T-helper 1 cell treated with Interleukin-12 subunit alpha and Interleukin-12 subunit beta and Interleukin-4 antibody, amounts not matched to agents 30 μg/mL and 1 μg/mL, for 36 hours (primary cell): ENCODE data around the gene PARD3.
"Not testable (repeated sequence)": the region's sequence is repeated elsewhere in the genome, so short reads cannot be mapped to it uniquely, and the experiment has no call there.

ENCODE experiments used
- H3K27ac Mint-ChIP-seq: one replicate; pipeline ENCODE4 v1.8.0; 2021; ENCODE audit warnings: mild to moderate bottlenecking, mixed read lengths
- H3K27me3 Mint-ChIP-seq: one replicate; pipeline ENCODE4 v1.8.0; 2021; ENCODE audit warnings: low read depth, mixed read lengths
- H3K36me3 Mint-ChIP-seq: one replicate; pipeline ENCODE4 v1.8.0; 2021; ENCODE audit warnings: low read depth, mixed read lengths
- H3K4me1 Mint-ChIP-seq: one replicate; pipeline ENCODE4 v1.8.0; 2021; ENCODE audit warnings: low read depth, mixed read lengths
- H3K4me3 Mint-ChIP-seq: one replicate; pipeline ENCODE4 v1.8.0; 2021; ENCODE audit warnings: mild to moderate bottlenecking, moderate library complexity, mixed read lengths
- H3K9me3 Mint-ChIP-seq: one replicate; pipeline ENCODE4 v1.8.0; 2021; ENCODE audit warnings: mixed read lengths

PARD3 gene

GRCh38 chr10:34427911-34428216 lies 387.2 kb downstream of the PARD3 start:
- Mint-ChIP-seq H3K27ac (no peak overlapping the region), H3K4me3 (no peak overlapping the region), H3K36me3 (no peaks in the 10 kb centered on the region), H3K9me3 (no peaks in the 10 kb centered on the region), H3K27me3 (no peaks in the 10 kb centered on the region), H3K4me1 (no peaks in the 10 kb centered on the region)

GRCh38 chr10:34427158-34427910 lies 387.8 kb downstream of the PARD3 start:
- not testable (repeated sequence) for H3K4me3 Mint-ChIP-seq, H3K27me3 Mint-ChIP-seq, H3K9me3 Mint-ChIP-seq, H3K36me3 Mint-ChIP-seq, H3K27ac Mint-ChIP-seq, H3K4me1 Mint-ChIP-seq

GRCh38 chr10:34426538-34427157 lies 388.4 kb downstream of the PARD3 start:
- not testable (repeated sequence) for H3K36me3 Mint-ChIP-seq, H3K27me3 Mint-ChIP-seq, H3K4me1 Mint-ChIP-seq, H3K9me3 Mint-ChIP-seq, H3K27ac Mint-ChIP-seq, H3K4me3 Mint-ChIP-seq

GRCh38 chr10:34426041-34426440 lies 389.1 kb downstream of the PARD3 start:
- no peaks in the 10 kb centered on the region for H3K9me3 Mint-ChIP-seq

GRCh38 chr10:34423673-34424625 lies 391.1 kb downstream of the PARD3 start:
- Mint-ChIP-seq H3K4me3 (no peak overlapping the region), H3K27ac (no peak overlapping the region), H3K9me3 (no peaks in the 10 kb centered on the region), H3K36me3 (no peaks in the 10 kb centered on the region), H3K4me1 (no peaks in the 10 kb centered on the region), H3K27me3 (no peaks in the 10 kb centered on the region)

More at GRCh38 chr10:34426041-34426440, 389.1 kb downstream of the PARD3 start:
- Mint-ChIP-seq H3K27ac (no peak overlapping the region), H3K36me3 (no peaks in the 10 kb centered on the region), H3K4me1 (no peaks in the 10 kb centered on the region), H3K4me3 (no peak overlapping the region), H3K27me3 (no peaks in the 10 kb centered on the region)

- Mint-ChIP-seq H3K27ac (no peak overlapping the region), H3K4me3 (no peak overlapping the region), H3K4me1 (no peaks in the 10 kb centered on the region), H3K9me3 (no peaks in the 10 kb centered on the region), H3K36me3 (no peaks in the 10 kb centered on the region), H3K27me3 (no peaks in the 10 kb centered on the region)
These were observed 394.3 kb downstream of the PARD3 start for GRCh38 chr10:34420795-34421194.

GRCh38 chr10:34420273-34420672 lies 394.8 kb downstream of the PARD3 start:
- no peak overlapping the region for H3K4me3 Mint-ChIP-seq
- no peaks in the 10 kb centered on the region for H3K36me3 Mint-ChIP-seq
- H3K4me1 Mint-ChIP-seq = no peaks in the 10 kb centered on the region
- no peak overlapping the region for H3K27ac Mint-ChIP-seq
- H3K27me3 Mint-ChIP-seq = no peaks in the 10 kb centered on the region
- H3K9me3 Mint-ChIP-seq = no peaks in the 10 kb centered on the region

GRCh38 chr10:34415039-34415438 lies 400.1 kb downstream of the PARD3 start:
- Mint-ChIP-seq H3K27ac (no peak overlapping the region), H3K9me3 (no peaks in the 10 kb centered on the region), H3K27me3 (no peaks in the 10 kb centered on the region), H3K4me1 (no peaks in the 10 kb centered on the region), H3K4me3 (no peak overlapping the region), H3K36me3 (no peaks in the 10 kb centered on the region)

- no peaks in the 10 kb centered on the region for H3K9me3 Mint-ChIP-seq
- H3K4me3 Mint-ChIP-seq = no peak overlapping the region
- H3K27ac Mint-ChIP-seq = no peak overlapping the region
- no peaks in the 10 kb centered on the region for H3K27me3 Mint-ChIP-seq
- no peaks in the 10 kb centered on the region for H3K4me1 Mint-ChIP-seq
- H3K36me3 Mint-ChIP-seq = no peaks in the 10 kb centered on the region
These were observed 401.1 kb downstream of the PARD3 start for GRCh38 chr10:34413756-34414587.

- H3K4me1 Mint-ChIP-seq = no peaks in the 10 kb centered on the region
- H3K9me3 Mint-ChIP-seq = no peaks in the 10 kb centered on the region
- no peak overlapping the region for H3K27ac Mint-ChIP-seq
- H3K36me3 Mint-ChIP-seq = no peaks in the 10 kb centered on the region
- H3K4me3 Mint-ChIP-seq = no peak overlapping the region
- H3K27me3 Mint-ChIP-seq = no peaks in the 10 kb centered on the region
These were observed 401.9 kb downstream of the PARD3 start for GRCh38 chr10:34413214-34413613.

- Mint-ChIP-seq H3K27ac (no peak overlapping the region), H3K4me3 (no peak overlapping the region), H3K36me3 (no peaks in the 10 kb centered on the region), H3K27me3 (peaks cover 4% of the 10 kb centered on the region), H3K9me3 (no peaks in the 10 kb centered on the region), H3K4me1 (no peaks in the 10 kb centered on the region)
These were observed 406.1 kb downstream of the PARD3 start for GRCh38 chr10:34408956-34409355.

- Mint-ChIP-seq H3K4me1 (no peaks in the 10 kb centered on the region), H3K36me3 (no peaks in the 10 kb centered on the region), H3K9me3 (no peaks in the 10 kb centered on the region), H3K27me3 (peaks cover 4% of the 10 kb centered on the region), H3K27ac (no peak overlapping the region), H3K4me3 (no peak overlapping the region)
These were observed 406.7 kb downstream of the PARD3 start for GRCh38 chr10:34408381-34408780.

GRCh38 chr10:34407324-34407805 lies 407.7 kb downstream of the PARD3 start:
- no peak overlapping the region for H3K27ac Mint-ChIP-seq

More at GRCh38 chr10:34407324-34407805, 407.7 kb downstream of the PARD3 start:
- Mint-ChIP-seq H3K27me3 (peaks cover 4% of the 10 kb centered on the region), H3K36me3 (no peaks in the 10 kb centered on the region), H3K4me1 (no peaks in the 10 kb centered on the region), H3K9me3 (no peaks in the 10 kb centered on the region), H3K4me3 (no peak overlapping the region)
